Measurements from ENCODE around the gene PRR22.

PRR22 gene

GRCh38 chr19:5811117-5811516 is 26.6 kb upstream of the PRR22 start:
- no peak for DNase-seq

- no peak for DNase-seq
Observed at GRCh38 chr19:5809469-5809868, 24.9 kb upstream of the PRR22 start.

GRCh38 chr19:5809053-5809452 is 24.5 kb upstream of the PRR22 start:
- DNase-seq: no peak

DNA sequence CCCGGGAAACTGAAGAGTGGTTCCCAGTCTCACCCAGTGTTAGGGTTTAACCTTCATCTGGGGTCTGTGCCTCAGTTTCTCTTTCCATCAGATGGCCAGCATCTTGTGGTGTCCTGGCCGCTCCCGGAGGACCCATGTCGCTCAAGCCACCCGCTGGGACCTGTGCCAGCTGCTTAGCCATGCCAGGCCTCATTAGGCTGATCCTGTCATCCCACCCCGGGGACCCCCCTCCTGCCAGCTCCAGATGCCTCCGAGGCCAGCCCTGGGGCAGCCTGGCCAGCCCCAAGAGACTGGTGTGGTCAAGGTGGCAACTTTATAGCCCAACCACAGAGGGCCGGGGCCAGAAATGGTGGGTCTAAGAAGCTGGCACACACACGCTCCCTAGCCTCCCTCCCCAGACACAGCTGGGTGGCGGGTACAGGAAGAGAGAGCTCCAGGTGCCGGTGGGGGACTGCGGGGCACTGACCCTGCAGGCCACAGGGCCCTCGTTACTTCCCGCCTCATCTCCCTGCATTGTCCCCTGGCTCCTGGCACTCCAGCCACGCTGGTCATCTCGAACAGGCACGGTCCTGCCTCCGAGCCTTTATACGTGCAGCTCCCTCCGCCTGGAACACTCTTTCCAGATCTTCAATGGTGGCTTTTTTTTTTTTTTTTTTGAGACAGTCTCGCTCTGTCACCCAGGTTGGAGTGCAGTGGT is 23.7 kb upstream of the PRR22 start:
- DNase-seq: no peak

DNA sequence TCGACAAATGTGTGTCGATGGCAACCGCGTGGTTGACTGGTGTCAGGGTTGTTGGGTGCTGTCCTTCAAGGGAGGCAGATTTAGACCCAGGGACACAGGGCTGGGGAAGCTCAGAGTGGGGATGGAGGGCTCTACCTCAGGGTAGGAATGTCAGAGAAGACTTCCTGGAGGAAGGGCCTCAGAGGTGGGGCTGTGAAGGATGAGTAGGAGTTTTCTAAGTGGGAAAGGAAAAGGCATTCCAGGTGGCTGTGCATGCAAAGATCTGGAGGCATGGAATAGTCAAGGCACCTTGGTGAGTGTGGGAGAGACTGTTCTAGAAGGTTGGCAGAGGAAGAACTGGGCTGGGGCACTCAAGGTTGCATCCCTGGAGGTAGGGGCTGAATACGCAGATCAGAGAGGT is 22.4 kb upstream of the PRR22 start:
- no peak for DNase-seq

DNA sequence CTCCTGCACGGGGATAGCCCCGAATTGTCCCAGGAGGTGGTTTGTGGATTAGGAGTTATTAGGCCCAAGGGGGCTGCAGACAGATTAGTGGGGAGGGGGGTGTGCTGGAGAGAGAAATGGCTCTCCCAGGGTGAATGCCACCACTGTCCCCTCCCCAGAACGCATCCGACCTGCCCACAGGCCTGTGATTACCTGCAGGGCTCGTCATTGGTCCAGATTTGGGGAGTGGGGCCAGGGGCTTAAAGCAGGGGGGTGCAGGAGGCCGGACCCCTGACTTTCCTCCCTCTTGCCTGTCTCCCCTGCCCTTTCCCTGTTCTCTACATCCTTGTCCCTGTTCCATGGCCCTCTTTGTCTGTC is 21.6 kb upstream of the PRR22 start:
- DNase-seq: no peak

- peak; percentile 48 for DNase-seq
Observed at GRCh38 chr19:5805462-5806132, 21.1 kb upstream of the PRR22 start.

DNA sequence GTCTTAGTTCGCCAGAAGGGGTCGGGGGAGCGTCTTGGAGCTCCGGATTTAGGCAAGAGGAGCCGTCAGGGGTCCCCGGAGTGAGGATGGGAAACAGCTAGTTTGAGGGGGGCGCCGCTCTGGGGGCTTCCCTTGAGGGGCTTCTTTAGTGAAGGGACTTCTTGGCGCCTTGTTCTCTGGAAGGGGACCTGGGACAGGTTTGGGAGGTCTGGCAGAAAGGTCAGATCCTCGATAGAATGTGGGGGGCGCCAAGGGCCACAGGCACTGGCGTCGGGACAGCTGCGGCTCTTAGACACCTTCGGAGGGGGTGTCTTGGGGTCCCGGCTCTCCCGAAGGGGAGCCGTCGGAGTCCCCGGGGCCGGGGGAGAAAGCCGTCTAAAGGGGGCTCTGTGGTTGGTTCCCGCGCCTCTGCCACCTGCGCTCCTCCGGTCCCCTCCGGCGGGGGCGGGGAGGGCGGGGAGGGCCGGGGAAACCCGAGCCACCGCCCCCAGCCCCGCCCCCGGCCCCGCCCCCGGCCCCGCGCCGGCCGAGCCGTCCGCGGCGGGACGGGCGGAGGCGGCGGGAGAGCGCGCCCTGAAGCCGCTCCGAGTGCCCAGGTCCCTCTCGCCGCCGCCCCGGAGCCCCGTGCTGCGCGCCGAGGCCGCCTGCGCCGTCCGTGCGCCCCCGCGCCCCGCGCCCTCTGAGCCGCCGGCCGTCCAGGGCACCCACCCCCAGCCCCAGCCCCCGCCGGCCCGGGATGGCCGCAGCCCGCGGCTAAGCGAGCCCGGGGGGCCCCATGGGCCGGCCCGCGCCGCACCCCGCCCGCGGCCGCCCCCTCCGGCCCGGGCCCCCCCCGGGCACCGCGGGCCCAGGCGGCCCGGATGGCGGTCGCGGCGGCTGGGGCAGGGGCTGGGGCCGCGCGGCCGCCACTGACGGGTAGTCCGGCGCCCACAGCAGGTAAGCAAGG is 20.2 kb upstream of the PRR22 start, which contains the start of gene NRTN:
NRTN (plus strand) TSS at position 552 of the 946 bp plus-strand sequence. CDS start 19,099 bp downstream, outside the sequence.
- no peak for DNase-seq

DNA sequence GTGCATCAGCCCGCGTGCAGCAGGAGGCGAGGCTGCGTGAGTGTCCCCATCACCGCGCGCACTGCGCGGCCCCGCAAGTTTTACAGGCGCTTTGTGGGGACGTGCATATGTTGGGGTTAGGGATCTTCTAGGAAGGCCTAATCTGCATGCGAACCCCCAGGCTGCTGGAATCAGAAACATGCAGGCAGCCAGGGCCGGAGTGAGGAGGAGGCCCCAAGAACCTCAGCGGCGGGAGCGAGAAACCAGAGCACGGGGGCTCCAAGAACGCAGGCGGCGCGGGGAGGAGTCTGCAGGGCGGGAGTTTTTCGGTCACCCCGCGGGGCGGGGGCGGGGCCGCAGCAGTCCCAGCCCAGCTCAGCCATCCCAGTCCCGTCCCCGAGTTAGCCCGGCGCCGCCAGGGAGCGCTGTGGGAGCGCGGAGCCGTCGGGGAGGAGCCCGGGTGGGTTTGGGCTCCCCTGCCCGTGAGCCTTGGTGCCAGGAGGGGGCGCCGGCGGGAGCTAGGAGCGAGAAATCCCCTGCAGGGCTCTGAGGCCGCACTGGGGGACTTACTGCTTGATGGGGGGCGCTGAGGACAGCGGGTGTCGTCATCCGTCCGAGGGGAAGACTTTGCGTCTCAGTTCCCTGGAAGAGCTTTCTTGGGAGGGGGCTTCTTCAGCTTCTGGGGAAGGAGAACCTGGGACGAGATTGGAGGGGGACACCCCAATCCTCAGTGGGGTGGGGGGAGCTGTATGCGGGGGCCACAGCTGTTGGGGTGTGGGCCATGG is 19.4 kb upstream of the PRR22 start:
- DNase-seq: peak; percentile 89

DNA sequence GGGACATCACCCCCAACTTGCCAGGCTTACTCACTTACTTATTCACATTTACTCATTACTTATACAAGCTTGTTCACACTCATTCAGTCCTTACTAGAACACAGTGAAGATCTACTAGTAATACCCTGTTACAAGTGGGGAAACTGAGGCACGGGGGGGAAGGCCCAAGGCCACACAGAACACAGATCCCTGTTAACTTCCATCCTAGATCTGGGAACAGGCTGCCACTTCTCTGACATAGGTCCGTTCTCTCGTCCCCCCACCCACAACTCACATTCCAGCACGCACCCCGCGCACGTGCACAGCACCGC is 18.9 kb upstream of the PRR22 start:
- no peak for DNase-seq

DNA sequence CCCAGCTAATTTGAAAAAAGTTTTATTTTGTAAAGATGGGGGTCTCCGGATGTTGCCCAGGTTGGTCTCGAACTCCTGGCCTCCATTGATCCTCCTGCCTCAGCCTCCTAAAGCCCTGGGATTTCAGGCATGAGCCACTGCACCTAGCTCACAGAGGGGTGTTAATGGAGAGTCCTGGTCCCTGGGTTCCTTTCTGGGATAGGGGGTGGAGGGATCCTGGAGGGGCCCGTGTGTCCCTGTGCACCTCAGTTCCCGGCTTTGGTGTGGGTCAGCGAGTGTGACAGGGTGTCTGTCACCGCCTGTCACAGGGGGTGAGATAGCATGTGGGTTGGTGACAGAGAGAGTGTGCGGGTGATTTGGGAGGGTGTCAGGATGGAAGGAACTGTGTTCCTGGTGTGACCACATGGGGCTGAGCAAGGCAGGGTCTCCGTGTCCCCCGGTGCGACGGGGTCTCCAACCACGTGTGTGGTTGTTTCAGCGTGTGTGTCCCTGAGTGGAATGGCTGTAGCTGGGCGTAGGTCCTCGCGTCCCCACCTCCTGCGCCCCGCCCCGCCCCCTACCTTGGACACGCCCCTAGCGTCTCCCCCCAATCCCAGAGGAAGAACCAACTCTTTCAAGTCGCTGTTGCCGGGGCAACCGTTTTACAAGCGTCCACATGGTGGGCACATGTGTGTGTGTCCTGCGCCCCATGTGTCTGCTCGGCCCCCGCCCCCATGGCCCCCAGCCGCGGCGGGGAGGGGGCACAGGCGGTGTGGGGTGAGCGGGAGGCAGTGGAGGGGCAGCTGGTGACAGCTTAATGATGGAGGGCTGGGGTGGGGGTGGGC is 17.5 kb upstream of the PRR22 start:
- peak; percentile 56 for DNase-seq

GRCh38 chr19:5800361-5801270 is 16.1 kb upstream of the PRR22 start:
- DNase-seq: no peak

DNA sequence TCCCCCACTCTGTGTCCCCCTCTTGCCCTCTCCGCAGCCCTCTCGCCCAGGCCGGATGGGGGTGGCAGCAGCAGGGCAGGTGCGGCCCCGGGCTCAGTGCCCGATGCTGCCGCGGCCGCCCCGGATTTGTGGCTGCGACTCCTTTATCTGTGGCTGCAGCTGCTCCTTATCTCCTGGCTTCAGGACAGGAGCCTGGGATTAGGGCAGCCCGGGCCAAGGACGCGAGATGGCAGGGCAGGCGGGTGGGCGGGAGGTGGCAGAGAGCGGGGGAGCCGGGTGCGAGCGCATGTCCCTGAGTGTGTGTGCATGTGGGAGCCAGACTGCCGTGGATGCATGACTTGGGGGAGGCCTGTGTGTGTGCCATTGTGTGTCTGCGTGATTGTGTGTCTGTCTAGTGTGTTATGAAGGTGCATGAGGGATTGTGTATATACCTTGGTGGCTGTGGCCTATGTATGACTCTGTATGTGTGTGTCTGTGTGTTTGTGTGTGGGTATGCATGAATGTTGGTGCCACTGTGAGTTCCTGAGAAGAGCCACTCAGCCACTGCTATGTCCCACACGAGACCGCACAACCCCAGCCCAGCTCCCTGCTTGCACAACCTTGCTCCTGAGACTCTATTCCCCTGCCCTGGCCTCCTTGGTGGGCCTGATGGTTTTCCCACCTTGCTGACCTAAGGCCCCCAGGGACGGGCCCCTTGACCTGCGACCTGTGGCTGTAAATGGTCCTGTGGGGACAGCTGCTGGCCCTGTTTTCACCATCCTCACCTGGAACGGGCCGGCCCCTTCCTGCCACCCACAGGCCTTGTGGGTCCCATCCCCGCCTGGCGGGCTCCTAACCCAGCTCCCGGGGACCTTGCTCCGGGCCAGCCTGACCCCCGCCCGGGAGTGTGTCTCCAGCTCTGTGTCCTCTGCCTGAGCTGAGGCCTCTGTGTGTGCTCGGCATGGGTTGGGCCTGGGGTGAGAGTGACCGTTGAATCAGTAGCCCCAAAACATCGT is 15.0 kb upstream of the PRR22 start:
- no peak for DNase-seq

DNA sequence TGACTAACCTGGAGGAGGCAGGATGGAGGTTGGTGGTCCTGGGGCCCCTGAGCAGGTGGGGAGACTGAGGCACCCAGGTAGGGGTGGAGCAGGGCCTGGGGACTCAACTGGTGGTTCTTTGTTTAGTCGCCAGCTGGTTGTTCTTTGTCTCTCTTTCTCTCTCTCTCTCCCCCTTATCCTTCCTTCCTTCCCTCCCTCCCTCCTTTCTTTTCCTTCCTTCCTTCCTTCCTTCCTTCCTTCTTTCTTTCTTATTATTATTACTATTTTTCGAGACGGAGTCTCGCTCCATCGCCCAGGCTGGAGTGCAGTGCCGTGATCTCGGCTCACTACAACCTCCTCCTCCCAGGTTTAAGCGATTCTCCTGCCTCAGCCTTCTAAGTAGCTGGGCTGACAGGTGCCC is 13.7 kb upstream of the PRR22 start:
- DNase-seq: no peak

GRCh38 chr19:5795382-5795919 is 10.9 kb upstream of the PRR22 start:
- DNase-seq: no peak

DNA sequence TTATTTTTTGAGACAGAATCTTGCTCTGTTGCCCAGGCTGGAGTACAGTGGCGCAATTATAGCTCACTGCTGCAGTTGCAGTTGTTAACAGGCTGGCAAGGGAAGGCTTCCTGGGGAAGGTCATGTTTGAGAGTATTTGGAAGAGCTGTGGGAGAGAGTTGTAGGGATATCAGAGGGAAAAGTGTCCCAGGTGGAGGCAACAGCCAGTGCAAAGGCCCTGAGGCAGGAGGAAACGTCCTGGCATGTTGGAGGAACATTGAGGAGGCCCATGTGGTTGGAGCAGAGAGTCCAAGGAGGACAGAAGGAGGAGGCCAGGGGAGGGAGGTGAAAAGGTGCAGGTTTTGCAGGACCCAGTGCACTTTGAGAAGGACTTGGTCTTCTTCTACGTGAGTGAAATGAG is 8.6 kb upstream of the PRR22 start:
- no peak for DNase-seq

GRCh38 chr19:5792224-5792623 is 7.7 kb upstream of the PRR22 start:
- no peak for DNase-seq

DNA sequence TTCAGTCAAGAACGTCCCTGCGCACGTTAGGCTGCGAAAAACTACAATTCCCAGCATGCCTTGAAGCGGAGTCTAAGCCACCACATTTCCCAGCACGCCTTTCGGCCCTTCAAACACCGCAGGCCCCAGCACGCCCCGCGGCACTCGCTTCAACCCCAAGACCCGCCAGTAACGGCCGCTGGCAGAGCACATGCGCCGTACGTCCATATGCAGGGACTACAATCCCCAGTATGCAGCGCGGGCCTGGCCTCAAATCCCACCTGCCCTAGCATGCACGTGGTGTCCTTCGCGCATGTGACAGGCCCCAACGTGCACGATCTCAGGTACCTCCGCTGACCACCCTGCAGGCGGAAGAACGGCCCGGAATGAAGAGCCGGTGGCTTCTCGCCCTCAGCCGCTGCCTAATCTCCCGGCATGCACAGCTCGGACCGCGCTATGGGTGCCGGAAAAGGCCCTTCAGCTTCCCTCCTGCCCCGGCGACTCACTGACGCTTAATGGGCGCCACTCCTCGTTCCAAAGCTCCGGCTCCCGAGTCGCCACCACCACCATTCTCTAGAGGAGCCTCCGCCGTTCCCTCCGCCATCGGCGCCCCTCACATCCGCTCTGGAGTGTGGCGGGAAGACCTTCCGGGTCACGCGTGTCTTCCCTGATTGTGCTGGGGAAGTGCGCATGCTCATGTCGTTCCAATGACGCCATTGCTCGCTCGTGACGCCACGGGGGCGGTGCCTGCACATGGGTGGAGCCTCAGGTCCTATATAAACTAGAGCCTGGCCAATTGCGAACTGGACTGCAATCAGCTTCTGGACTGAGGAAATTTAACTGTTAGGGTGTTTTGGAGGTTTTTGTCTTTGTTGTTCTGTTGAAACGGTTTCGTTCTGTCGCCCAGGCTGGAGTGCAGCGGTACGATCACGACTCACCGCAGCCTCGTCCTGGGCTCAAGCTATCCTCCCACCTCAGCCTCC is 6.3 kb upstream of the PRR22 start, which contains the start of gene DUS3L:
DUS3L (minus strand) TSS at position 605 of the 962 bp plus-strand sequence; CDS start at position 583, 22 bp downstream.
- peak; percentile 98 for DNase-seq

Data from EL (cell line).